GM12865 (cell line): Measurements from ENCODE around the gene C5orf52.
"Not testable (repeated sequence)": the region's sequence is repeated elsewhere in the genome, so short reads cannot be mapped to it uniquely, and the experiment has no call there.

Experiments
- DNase-seq: peaks from one replicate; pipeline ENCODE4 v3.0.0; 2010; ENCODE audit warnings: low read depth
- H3K4me3 ChIP-seq: 2 replicates; pipeline ENCODE4 v1.5.1; 2011; ENCODE audit warnings: mild to moderate bottlenecking, low read depth, low read length, control low read depth
- CTCF ChIP-seq: IDR thresholded peaks from 2 replicates; pipeline ENCODE4 v1.5.1; 2011; ENCODE audit warnings: low read length, control low read depth, low read depth, inconsistent platforms; ENCODE audit not compliant: insufficient read depth; ENCODE audit errors: missing control alignments

The C5orf52 gene

GRCh38 chr5:157659868-157660660, 11.3 kb upstream of the C5orf52 start:
- H3K4me3 ChIP-seq: no peak overlapping the region
- TF ChIP-seq CTCF: no peak
- DNase-seq: no peak

GRCh38 chr5:157665467-157666070, 5.8 kb upstream of the C5orf52 start:
- no peak overlapping the region for H3K4me3 ChIP-seq
- no peak for TF ChIP-seq CTCF
- no peak for DNase-seq

GRCh38 chr5:157668356-157668755, 3.0 kb upstream of the C5orf52 start:
- DNase-seq: no peak
- no peak for TF ChIP-seq CTCF
- H3K4me3 ChIP-seq: no peak overlapping the region

GRCh38 chr5:157669701-157670097, 1.6 kb upstream of the C5orf52 start:
- TF ChIP-seq CTCF: no peak

GRCh38 chr5:157671592-157672330, 428 bp downstream of the C5orf52 start:
- no peak for TF ChIP-seq CTCF
- peak overlapping the region; percentile 58 for H3K4me3 ChIP-seq
- no peak for DNase-seq

More at GRCh38 chr5:157669701-157670097, 1.6 kb upstream of the C5orf52 start:
- H3K4me3 ChIP-seq: no peak overlapping the region
- no peak for DNase-seq

- no peak overlapping the region for H3K4me3 ChIP-seq
- no peak for TF ChIP-seq CTCF
- no peak for DNase-seq
These were observed 1.6 kb downstream of the C5orf52 start for GRCh38 chr5:157672976-157673375.

- not testable (repeated sequence) for H3K4me3 ChIP-seq, DNase-seq
These were observed 3.0 kb downstream of the C5orf52 start for GRCh38 chr5:157674351-157674750.
